Activated naive CD8-positive, alpha-beta T cell treated with anti-CD3 and anti-CD28 coated beads, Interleukin-2, amount 50 U/mL, for 16 hours (primary cell): Measurements from ENCODE around the gene ZNF45.
"Not testable (repeated sequence)": the region's sequence is repeated elsewhere in the genome, so short reads cannot be mapped to it uniquely, and the experiment has no call there.

Experiments used
- DNase-seq: peaks from one replicate; pipeline ENCODE4 v3.0.0-alpha.2; 2020; ENCODE audit warnings: low read depth, low spot score

The ZNF45 gene

GRCh38 chr19:43913383-43913782, 21.7 kb downstream of the ZNF45 start:
- no peak for DNase-seq

DNA sequence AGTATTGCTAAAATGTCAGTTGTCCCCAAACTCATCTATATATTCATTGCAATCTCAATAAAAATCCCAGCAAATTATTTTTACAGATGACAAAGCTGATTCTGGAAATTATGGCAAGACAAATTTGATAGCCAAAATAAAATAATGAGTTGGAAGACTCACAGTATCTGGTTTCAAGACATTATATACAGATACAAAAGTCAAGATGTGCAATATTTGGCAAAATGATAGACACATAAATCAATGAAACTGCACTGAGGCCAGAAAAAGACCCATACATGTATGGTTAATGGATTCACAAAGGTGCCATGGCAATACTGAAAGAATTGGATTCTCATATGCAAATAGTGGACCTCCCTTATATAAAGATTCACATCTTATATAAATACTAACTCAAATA, 24.2 kb downstream of the ZNF45 start:
- DNase-seq = no peak

DNA sequence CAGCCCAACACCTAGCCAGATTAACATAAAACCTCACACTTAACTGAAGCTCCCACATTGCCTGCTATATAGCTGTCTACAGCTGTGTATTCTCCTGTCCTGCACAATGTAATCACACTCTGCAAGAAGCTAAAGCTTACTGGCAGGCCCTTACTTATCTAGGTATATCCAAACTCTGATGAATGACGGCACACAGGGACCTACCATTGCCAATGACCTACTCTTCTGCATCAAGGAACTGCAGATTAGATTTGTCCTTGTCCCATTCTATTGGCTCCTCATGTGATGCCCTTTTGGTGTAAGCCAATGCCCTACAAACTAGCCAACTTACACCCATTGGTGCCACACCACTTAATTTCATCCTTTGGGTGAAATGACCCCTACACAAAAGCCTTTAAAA, 26.4 kb downstream of the ZNF45 start:
- DNase-seq = no peak

GRCh38 chr19:43906774-43907173, 28.3 kb downstream of the ZNF45 start:
- no peak for DNase-seq

DNA sequence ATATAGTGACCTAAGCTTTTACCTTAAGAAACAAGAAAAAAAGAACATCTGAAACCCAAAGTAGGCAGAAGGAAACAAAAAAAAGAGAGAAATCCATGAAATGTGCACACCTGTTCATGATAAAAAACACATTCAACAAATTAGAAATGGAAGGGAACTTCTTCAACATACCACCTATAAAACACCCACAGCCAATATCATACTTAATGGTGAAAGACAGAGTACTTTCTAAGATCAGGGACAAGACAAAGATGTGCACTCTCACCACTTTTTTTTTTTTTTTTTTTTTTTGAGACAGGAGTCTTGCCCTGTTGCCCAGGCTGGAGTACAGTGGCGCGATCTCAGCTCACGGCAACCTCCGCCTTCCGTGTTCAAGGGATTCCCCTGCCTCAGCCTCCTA, 29.2 kb downstream of the ZNF45 start:
- DNase-seq = no peak

GRCh38 chr19:43902399-43902798, 32.7 kb downstream of the ZNF45 start:
- no peak for DNase-seq

GRCh38 chr19:43901395-43902390, 33.4 kb downstream of the ZNF45 start:
- peak; percentile 21 for DNase-seq

- DNase-seq = no peak
Observed at GRCh38 chr19:43895727-43896308, 39.3 kb downstream of the ZNF45 start.

GRCh38 chr19:43883864-43884263, 51.2 kb downstream of the ZNF45 start, which contains the start of gene ZNF404:
Gene ZNF404, minus strand, starts transcription at chr19:43883964.
- no peak for DNase-seq

GRCh38 chr19:43880483-43880882, 54.6 kb downstream of the ZNF45 start:
- DNase-seq = no peak

- no peak for DNase-seq
Observed at GRCh38 chr19:43872547-43873336, 62.3 kb downstream of the ZNF45 start.

DNA sequence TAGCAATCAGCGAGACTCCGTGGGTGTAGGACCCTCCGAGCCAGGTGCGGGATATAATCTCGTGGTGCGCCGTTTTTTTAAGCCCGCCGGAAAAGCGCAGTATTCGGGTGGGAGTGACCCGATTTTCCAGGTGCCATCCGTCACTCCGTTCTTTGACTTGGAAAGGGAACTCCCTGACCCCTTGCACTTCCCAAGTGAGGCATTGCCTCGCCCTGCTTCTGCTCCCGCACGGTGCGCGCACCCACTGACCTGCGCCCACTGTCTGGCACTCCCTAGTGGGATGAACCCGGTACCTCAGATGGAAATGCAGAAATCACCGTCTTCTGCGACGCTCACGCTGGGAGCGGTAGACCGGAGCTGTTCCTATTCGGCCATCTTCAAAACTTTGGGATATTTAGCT, 68.2 kb downstream of the ZNF45 start:
- DNase-seq = not testable (repeated sequence)
